Type B pancreatic cell (in vitro differentiated cells): Measurements from ENCODE around the gene MDM1. TPM values are rescaled to one million over a fixed set of nuclear protein-coding genes. Genes with fewer than 3 reads are reported as not detected.

Experiments used
- DNase-seq: peaks from one replicate; pipeline ENCODE4 v3.0.0; 2021; ENCODE audit warnings: mixed read lengths; ENCODE audit not compliant: unreplicated experiment; ENCODE audit errors: extremely low spot score
- H3K27ac Mint-ChIP-seq: 2 replicates; pipeline ENCODE4 v1.8.0; 2021; ENCODE audit warnings: mild to moderate bottlenecking, mixed read lengths
- H3K27me3 Mint-ChIP-seq: 2 replicates; pipeline ENCODE4 v1.8.0; 2021; ENCODE audit warnings: mixed read lengths
- H3K36me3 Mint-ChIP-seq: 2 replicates; pipeline ENCODE4 v1.8.0; 2021; ENCODE audit warnings: mixed read lengths
- H3K4me1 Mint-ChIP-seq: one replicate; pipeline ENCODE4 v1.8.0; 2021; ENCODE audit warnings: mixed read lengths; ENCODE audit not compliant: unreplicated experiment
- H3K4me3 Mint-ChIP-seq: 2 replicates; pipeline ENCODE4 v1.8.0; 2021; ENCODE audit warnings: mild to moderate bottlenecking, mixed read lengths
- H3K9me3 Mint-ChIP-seq: 2 replicates; pipeline ENCODE4 v1.8.0; 2021; ENCODE audit warnings: mixed read lengths
- total RNA-seq: library from RNA; stranded (reverse); gene quantifications from 2 replicates; pipeline ENCODE4 v1.2.1, GENCODE V29; 2021; ENCODE audit warnings: low replicate concordance
- TF ChIP-seq, protein P1 (sequence below): fragments of 200-600 bp; sonication (generic); conservative IDR thresholded peaks from 2 replicates; pipeline ENCODE4 v1.5.0; 2021; ENCODE audit warnings: antibody characterized with exemption, mild to moderate bottlenecking

The MDM1 gene
- total RNA-seq, 1 donor from 2014 or later, result 24.0 TPM

DNA sequence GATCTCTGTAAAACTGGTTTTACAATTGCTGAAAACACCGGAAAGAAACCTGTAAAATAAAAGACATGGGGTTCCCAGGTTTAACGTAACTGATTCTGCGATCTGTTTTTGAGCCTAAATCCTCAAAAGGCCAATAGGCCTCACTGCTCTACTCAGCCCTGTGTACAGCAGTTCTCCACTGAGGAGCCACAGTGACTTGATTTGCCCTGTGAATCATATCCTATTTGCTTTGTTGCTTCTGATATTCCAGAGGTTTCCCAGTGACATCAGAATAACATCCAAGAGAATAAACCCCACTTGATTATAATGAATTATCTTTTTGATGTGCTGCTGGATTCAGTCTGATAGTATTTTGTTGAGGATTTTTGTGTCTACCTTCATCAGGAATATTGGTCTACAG lies 27.5 kb downstream of the MDM1 start:
- DNase-seq, result no peak
- Mint-ChIP-seq H3K27me3 (no peaks in the 10 kb centered on the region), H3K36me3 (peaks cover 64% of the 10 kb centered on the region), H3K9me3 (peaks cover 6% of the 10 kb centered on the region), H3K4me1 (no peaks in the 10 kb centered on the region), H3K4me3 (no peak overlapping the region), H3K27ac (no peak overlapping the region)
- TF ChIP-seq, protein P1, sequence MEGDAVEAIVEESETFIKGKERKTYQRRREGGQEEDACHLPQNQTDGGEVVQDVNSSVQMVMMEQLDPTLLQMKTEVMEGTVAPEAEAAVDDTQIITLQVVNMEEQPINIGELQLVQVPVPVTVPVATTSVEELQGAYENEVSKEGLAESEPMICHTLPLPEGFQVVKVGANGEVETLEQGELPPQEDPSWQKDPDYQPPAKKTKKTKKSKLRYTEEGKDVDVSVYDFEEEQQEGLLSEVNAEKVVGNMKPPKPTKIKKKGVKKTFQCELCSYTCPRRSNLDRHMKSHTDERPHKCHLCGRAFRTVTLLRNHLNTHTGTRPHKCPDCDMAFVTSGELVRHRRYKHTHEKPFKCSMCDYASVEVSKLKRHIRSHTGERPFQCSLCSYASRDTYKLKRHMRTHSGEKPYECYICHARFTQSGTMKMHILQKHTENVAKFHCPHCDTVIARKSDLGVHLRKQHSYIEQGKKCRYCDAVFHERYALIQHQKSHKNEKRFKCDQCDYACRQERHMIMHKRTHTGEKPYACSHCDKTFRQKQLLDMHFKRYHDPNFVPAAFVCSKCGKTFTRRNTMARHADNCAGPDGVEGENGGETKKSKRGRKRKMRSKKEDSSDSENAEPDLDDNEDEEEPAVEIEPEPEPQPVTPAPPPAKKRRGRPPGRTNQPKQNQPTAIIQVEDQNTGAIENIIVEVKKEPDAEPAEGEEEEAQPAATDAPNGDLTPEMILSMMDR, result no peak

DNA sequence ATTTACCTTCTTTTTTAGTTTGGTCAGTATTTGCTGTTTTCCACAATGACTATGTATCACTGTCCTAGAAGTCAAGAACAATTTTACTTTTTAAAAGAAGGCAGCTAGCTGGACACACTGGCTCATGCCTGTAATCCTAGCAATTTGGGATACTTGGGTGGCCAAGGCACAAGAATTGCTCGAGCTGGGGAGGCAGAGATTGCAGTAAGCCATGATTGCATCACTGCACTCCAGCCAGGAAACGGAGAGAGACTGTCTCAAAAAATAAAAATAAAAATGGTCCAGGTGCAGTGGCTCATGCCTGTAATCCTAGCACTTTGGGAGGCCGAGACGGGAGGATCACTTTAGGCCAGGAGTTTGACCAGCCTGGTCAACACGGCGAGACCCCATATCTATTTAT lies 28.3 kb downstream of the MDM1 start:
- no peaks in the 10 kb centered on the region for H3K27me3 Mint-ChIP-seq
- H3K9me3 Mint-ChIP-seq, result peaks cover 6% of the 10 kb centered on the region
- no peaks in the 10 kb centered on the region for H3K4me1 Mint-ChIP-seq
- H3K4me3 Mint-ChIP-seq, result no peak overlapping the region
- TF ChIP-seq, protein P1, result no peak
- no peak overlapping the region for H3K27ac Mint-ChIP-seq
- no peak for DNase-seq
- H3K36me3 Mint-ChIP-seq, result peaks cover 67% of the 10 kb centered on the region

DNA sequence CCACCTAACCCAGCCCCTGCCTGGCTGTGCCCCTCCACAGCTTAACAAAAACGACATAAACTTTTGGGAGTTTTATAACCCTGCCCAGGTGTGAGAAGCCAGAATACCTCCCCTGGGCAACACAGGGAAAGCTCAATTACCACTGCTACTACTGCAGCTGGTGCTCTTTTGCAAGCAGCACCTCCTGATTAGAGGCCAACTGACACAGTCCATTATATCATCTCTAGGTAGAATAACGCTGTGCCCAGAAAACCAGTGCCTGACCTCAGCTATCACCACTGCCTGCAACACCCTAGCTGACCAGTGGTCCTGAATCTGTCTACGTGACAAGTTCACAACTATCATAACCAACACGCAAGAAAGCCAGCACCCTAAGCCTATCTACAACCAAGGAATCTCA lies 34.2 kb downstream of the MDM1 start:
- DNase-seq, result no peak
- Mint-ChIP-seq H3K27me3 (no peaks in the 10 kb centered on the region), H3K4me1 (peaks cover 8% of the 10 kb centered on the region), H3K27ac (no peak overlapping the region), H3K36me3 (peaks cover 48% of the 10 kb centered on the region), H3K4me3 (no peak overlapping the region), H3K9me3 (peaks cover 6% of the 10 kb centered on the region)
- TF ChIP-seq, protein P1, result no peak

DNA sequence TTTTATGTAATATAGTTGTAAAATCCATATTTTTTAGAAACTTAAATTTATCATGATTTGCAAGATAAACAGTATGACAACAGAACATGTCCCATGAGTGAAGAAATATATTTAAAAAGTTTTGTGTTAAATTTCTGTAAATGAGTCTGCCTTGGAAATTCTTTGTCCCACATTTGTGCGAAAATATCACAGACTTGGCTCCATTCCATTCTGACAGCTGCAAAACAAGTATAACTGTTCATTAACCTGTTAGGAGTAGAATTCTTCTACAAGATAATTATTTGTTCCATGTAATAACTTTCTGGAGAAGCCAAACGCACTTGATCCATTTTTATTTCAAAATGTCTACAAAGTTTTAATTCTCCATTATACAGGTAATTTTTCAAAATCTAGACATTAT lies 37.9 kb downstream of the MDM1 start:
- Mint-ChIP-seq H3K9me3 (no peaks in the 10 kb centered on the region), H3K4me1 (peaks cover 12% of the 10 kb centered on the region), H3K36me3 (peaks cover 15% of the 10 kb centered on the region), H3K27me3 (no peaks in the 10 kb centered on the region), H3K4me3 (no peak overlapping the region), H3K27ac (no peak overlapping the region)
- TF ChIP-seq, protein P1, result no peak
- no peak for DNase-seq

DNA sequence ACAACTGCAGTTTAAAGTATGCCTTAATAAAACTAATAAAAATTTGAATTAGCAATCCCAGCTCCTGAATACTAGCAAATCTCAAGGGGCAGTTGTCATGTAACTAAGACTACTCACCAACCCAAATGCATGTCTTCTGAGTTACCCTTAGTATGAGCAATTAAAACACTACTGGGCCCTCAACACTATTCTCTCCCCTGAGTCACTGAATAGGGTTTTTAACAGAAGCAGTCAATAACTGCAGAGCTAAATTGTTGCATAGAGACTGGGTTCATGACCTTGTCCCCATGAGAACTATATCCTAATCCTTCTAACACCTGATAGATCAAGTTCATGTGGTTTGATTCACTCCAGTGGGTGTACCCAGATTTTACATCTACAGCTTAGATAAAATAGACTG lies 38.8 kb downstream of the MDM1 start:
- TF ChIP-seq, protein P1, result no peak
- no peaks in the 10 kb centered on the region for H3K9me3 Mint-ChIP-seq
- peaks cover 9% of the 10 kb centered on the region for H3K36me3 Mint-ChIP-seq
- no peak overlapping the region for H3K4me3 Mint-ChIP-seq
- no peak overlapping the region for H3K27ac Mint-ChIP-seq
- peaks cover 12% of the 10 kb centered on the region for H3K4me1 Mint-ChIP-seq
- H3K27me3 Mint-ChIP-seq, result no peaks in the 10 kb centered on the region
- DNase-seq, result no peak
